SK-N-MC (cell line): Measurements from ENCODE around the gene EMILIN2.

ENCODE experiments used
- EZH2 ChIP-seq: fragments of 200-600 bp; sonication (generic); IDR thresholded peaks from one replicate; pipeline ENCODE4 v1.6.1; 2017; ENCODE audit warnings: antibody characterized with exemption
- FOXP2 ChIP-seq: optimal IDR thresholded peaks from 2 replicates; pipeline ENCODE3; 2011; ENCODE audit warnings: mild to moderate bottlenecking, moderate library complexity; ENCODE audit not compliant: insufficient read depth; ENCODE audit errors: extremely low read length, control extremely low read depth
- POLR2AphosphoS5 ChIP-seq: IDR thresholded peaks from 2 replicates; pipeline ENCODE4 v1.6.1; 2012; ENCODE audit warnings: mild to moderate bottlenecking, low read depth, low read length, borderline replicate concordance

DNA sequence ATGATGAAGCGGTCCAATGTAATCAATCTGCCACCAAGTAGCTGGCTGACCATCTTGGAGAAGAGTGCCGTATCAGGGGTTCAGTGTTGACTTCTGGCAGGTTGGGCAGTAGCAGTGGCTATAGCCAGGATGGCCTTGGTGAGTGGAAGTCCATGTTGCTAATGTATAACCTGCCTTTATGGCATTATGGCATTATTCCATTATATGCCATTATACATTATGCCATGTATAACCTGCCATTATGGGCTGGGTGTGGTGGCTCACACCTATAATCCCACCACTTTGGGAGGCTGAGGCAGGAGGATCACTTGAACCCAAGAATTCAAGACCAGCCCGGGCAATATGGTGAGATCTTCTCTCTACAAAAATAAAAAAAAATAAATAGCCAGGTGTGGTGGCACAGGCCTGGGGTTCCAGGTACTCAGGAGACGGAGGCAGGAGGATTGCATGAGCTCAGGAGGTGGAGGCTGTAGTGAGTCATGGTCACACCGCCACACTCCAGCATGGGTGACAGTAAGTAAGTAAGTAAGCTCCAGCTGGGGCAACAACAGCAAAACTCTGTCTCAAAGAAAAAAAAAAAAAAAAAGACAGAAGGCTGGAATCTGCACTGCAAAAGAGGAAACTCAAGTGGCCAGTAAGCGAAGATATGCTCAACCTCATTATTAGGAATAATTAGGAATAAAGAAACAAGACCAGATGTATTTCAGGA lies 24.4 kb upstream of the EMILIN2 start:
- TF ChIP-seq EZH2 = no peak
- TF ChIP-seq POLR2AphosphoS5 = no peak
- no peak for TF ChIP-seq FOXP2
